Body of pancreas (tissue), 4 donors: ENCODE measurements around the gene GPRIN1.

Experiments used
- POLR2A ChIP-seq, 3 donors: fragments of 450-650 bp; IDR thresholded peaks; one replicate each; pipeline ENCODE4 v1.6.1; 2016; ENCODE audit warnings: antibody characterized with exemption in 3 of 3, mild to moderate bottlenecking in 2 of 3
- TF ChIP-seq, protein P1 (sequence below), 7 experiments: fragments of 450-650 bp in 4 of 7; fragments of 200-600 bp in 3 of 7; sonication (generic) in 3 of 7; IDR thresholded peaks; one replicate each; pipeline ENCODE4 v1.5.1; 2016 to 2019; ENCODE audit warnings: antibody characterized with exemption in 7 of 7

DNA sequence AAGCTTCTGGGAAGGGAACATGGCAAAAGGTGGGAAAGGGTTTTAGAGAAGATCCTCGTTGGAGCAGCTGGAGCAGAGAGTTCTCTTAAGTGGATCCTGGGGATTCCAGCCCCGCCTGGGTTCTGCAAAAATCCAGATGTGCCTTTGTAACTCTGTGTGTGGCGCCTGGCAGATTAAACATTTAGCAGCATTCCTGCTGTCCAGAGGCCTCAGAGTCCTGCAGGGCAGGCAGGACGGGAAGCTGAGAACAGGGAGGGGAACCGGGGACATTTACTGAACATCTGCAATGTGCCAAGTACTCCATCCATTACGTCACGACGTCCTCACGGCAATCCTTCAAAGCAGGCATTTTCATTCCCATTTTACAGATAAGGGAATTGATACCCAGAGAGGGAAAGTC, 26.5 kb upstream of the GPRIN1 start:
- TF ChIP-seq POLR2A (IDR thresholded peaks at IDR 0.05), result no peak
- TF ChIP-seq, protein P1, sequence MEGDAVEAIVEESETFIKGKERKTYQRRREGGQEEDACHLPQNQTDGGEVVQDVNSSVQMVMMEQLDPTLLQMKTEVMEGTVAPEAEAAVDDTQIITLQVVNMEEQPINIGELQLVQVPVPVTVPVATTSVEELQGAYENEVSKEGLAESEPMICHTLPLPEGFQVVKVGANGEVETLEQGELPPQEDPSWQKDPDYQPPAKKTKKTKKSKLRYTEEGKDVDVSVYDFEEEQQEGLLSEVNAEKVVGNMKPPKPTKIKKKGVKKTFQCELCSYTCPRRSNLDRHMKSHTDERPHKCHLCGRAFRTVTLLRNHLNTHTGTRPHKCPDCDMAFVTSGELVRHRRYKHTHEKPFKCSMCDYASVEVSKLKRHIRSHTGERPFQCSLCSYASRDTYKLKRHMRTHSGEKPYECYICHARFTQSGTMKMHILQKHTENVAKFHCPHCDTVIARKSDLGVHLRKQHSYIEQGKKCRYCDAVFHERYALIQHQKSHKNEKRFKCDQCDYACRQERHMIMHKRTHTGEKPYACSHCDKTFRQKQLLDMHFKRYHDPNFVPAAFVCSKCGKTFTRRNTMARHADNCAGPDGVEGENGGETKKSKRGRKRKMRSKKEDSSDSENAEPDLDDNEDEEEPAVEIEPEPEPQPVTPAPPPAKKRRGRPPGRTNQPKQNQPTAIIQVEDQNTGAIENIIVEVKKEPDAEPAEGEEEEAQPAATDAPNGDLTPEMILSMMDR (IDR thresholded peaks at IDR 0.05), result no peak
